WTC11 (cell line): Measurements from ENCODE around the gene NTN1. TPM values are rescaled to one million over a fixed set of nuclear protein-coding genes. Genes with fewer than 3 reads are reported as not detected.

Source experiments
- ATAC-seq: fragments of 200-7000 bp; cut with Tn5 transposase; 2 replicates; pipeline ENCODE4 v1.10.0; 2021; ENCODE audit warnings: mild to moderate bottlenecking, moderate library complexity
- CTCF ChIA-PET: fragments of 300-600 bp; sonication (Branson Sonifier 250); formaldehyde crosslinking; loops from one replicate; lab custom pipeline; 2021; ENCODE audit warnings: antibody characterized with exemption; lab: Charles Lee
- POLR2A ChIA-PET: fragments of 350-600 bp; sonication (Branson Sonifier 250); formaldehyde crosslinking; loops from one replicate; lab custom pipeline; 2021; ENCODE audit warnings: antibody characterized with exemption; lab: Charles Lee
- DNase-seq: peaks from one replicate; pipeline ENCODE4 v3.0.0; 2021; ENCODE audit warnings: low spot score
- H3K27ac Mint-ChIP-seq: 2 replicates; pipeline ENCODE4 v1.8.0; 2021; ENCODE audit warnings: mixed read lengths
- H3K27me3 Mint-ChIP-seq: 2 replicates; pipeline ENCODE4 v1.8.0; 2021; ENCODE audit warnings: low read depth, mild to moderate bottlenecking, moderate library complexity, mixed read lengths
- H3K36me3 Mint-ChIP-seq: 2 replicates; pipeline ENCODE4 v1.8.0; 2021; ENCODE audit warnings: mixed read lengths
- H3K4me1 Mint-ChIP-seq: 2 replicates; pipeline ENCODE4 v1.8.0; 2022; ENCODE audit warnings: mixed read lengths
- H3K4me3 Mint-ChIP-seq: 2 replicates; pipeline ENCODE4 v1.8.0; 2021; ENCODE audit warnings: mild to moderate bottlenecking, moderate library complexity, mixed read lengths
- H3K9me3 Mint-ChIP-seq: 2 replicates; pipeline ENCODE4 v1.8.0; 2021; ENCODE audit warnings: mixed read lengths
- NFYB ChIP-seq: sonication (generic); formaldehyde crosslinking; conservative IDR thresholded peaks from 2 replicates; pipeline ENCODE4 v1.8.0; 2022; ENCODE audit warnings: low read depth, missing genetic modification reagents
- SMAD4 ChIP-seq: sonication (generic); formaldehyde crosslinking; IDR thresholded peaks from 2 replicates; pipeline ENCODE4 v1.8.0; 2022; ENCODE audit warnings: mild to moderate bottlenecking, missing genetic modification reagents
- TCF7 ChIP-seq: sonication (generic); formaldehyde crosslinking; IDR thresholded peaks from 2 replicates; pipeline ENCODE4 v1.8.0; 2022; ENCODE audit warnings: mild to moderate bottlenecking, low read depth, missing genetic modification reagents, moderate library complexity
- ZNF138 ChIP-seq: sonication (generic); formaldehyde crosslinking; conservative IDR thresholded peaks from 2 replicates; pipeline ENCODE4 v1.8.1; 2022; ENCODE audit warnings: mild to moderate bottlenecking, moderate library complexity, missing genetic modification reagents
- total RNA-seq: library from RNA; stranded (reverse); gene quantifications from 3 replicates; pipeline ENCODE4 v1.2.3, GENCODE V29; 2021
- TF ChIP-seq, protein P1 (sequence below): fragments of 250-450 bp; sonication (Bioruptor Pico); conservative IDR thresholded peaks from 2 replicates; pipeline ENCODE4 v1.9.0; 2021; ENCODE audit warnings: mild to moderate bottlenecking
- TF ChIP-seq, protein P2 (sequence below): sonication (generic); formaldehyde crosslinking; IDR thresholded peaks from 2 replicates; pipeline ENCODE4 v1.8.1; 2022; ENCODE audit warnings: low read depth, mild to moderate bottlenecking, moderate library complexity, missing genetic modification reagents, borderline replicate concordance
- TF ChIP-seq, protein P3 (sequence below): sonication (generic); formaldehyde crosslinking; IDR thresholded peaks from 2 replicates; pipeline ENCODE4 v1.8.1; 2023; ENCODE audit warnings: mild to moderate bottlenecking, missing genetic modification reagents
- TF ChIP-seq, protein P4 (sequence below): sonication (generic); formaldehyde crosslinking; IDR thresholded peaks from 2 replicates; pipeline ENCODE4 v1.8.1; 2023; ENCODE audit warnings: mild to moderate bottlenecking, missing genetic modification reagents, borderline replicate concordance
- TF ChIP-seq, protein P5 (sequence below): sonication (generic); formaldehyde crosslinking; IDR thresholded peaks from 2 replicates; pipeline ENCODE4 v1.8.0; 2023; ENCODE audit warnings: mild to moderate bottlenecking, missing genetic modification reagents
- TF ChIP-seq, protein P6 (sequence below): sonication (generic); formaldehyde crosslinking; IDR thresholded peaks from 2 replicates; pipeline ENCODE4 v1.8.1; 2023; ENCODE audit warnings: mild to moderate bottlenecking, moderate library complexity, missing genetic modification reagents

Gene NTN1
- total RNA-seq, 1 experiment from 2014 or later: 5.5 TPM

DNA sequence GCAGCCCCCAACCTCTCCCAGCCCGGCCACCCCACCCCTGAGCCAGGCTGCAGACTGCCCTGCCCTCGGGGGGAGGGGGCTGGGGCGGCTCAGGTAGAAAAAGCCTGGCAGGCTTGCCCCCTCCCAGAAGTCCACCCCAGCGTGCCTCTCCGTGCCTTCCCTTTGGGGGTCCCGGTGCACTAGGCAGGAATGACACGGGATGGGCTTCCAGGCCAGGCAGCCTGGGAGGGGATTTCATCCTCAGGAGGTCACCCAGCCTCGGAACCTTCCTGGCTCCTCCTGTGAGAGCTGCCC lies 185.0 kb downstream of the NTN1 start:
- no peak overlapping the region for H3K4me3 Mint-ChIP-seq
- H3K9me3 Mint-ChIP-seq: no peaks in the 10 kb centered on the region
- no peaks in the 10 kb centered on the region for H3K27me3 Mint-ChIP-seq
- TF ChIP-seq, protein P1, sequence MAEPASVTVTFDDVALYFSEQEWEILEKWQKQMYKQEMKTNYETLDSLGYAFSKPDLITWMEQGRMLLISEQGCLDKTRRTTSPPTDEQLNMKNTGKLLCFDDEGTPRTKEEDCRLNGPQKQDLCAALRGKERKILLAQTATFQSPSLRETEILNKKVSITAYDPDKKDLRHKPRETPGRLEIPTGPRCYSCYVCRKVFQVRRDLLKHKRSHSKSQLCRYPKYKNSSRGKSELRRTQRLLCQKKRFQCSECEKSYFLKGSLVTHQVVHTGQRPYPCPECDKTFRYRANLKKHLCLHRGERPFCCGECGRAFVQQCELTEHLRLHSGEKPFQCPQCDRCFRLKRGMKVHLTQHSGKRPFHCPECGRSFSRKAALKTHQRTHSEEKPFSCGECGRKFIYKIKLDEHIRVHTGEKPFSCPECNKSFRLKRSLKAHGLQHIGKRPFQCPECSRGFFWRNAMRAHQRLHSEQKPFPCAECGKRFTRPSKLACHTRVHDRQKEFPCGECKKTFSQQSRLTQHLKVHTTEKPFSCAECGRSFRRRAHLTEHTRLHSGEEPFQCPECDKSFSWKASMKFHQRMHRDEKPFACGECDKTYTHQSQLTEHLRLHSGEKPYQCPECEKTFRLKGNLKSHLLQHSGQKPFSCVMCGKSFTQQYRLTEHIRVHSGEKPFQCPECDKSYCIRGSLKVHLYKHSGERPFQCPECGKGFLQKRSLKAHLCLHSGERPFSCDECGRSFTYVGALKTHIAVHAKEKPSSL (CRISPR knock-in tag): no peak
- TF ChIP-seq NFYB (CRISPR knock-in tag) (no peak), ZNF138 (no peak), SMAD4 (CRISPR knock-in tag) (no peak)
- TF ChIP-seq, protein P2, sequence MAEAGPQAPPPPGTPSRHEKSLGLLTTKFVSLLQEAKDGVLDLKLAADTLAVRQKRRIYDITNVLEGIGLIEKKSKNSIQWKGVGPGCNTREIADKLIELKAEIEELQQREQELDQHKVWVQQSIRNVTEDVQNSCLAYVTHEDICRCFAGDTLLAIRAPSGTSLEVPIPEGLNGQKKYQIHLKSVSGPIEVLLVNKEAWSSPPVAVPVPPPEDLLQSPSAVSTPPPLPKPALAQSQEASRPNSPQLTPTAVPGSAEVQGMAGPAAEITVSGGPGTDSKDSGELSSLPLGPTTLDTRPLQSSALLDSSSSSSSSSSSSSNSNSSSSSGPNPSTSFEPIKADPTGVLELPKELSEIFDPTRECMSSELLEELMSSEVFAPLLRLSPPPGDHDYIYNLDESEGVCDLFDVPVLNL: no peak
- TF ChIP-seq, protein P3, sequence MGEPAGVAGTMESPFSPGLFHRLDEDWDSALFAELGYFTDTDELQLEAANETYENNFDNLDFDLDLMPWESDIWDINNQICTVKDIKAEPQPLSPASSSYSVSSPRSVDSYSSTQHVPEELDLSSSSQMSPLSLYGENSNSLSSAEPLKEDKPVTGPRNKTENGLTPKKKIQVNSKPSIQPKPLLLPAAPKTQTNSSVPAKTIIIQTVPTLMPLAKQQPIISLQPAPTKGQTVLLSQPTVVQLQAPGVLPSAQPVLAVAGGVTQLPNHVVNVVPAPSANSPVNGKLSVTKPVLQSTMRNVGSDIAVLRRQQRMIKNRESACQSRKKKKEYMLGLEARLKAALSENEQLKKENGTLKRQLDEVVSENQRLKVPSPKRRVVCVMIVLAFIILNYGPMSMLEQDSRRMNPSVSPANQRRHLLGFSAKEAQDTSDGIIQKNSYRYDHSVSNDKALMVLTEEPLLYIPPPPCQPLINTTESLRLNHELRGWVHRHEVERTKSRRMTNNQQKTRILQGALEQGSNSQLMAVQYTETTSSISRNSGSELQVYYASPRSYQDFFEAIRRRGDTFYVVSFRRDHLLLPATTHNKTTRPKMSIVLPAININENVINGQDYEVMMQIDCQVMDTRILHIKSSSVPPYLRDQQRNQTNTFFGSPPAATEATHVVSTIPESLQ: no peak
- TF ChIP-seq, protein P4, sequence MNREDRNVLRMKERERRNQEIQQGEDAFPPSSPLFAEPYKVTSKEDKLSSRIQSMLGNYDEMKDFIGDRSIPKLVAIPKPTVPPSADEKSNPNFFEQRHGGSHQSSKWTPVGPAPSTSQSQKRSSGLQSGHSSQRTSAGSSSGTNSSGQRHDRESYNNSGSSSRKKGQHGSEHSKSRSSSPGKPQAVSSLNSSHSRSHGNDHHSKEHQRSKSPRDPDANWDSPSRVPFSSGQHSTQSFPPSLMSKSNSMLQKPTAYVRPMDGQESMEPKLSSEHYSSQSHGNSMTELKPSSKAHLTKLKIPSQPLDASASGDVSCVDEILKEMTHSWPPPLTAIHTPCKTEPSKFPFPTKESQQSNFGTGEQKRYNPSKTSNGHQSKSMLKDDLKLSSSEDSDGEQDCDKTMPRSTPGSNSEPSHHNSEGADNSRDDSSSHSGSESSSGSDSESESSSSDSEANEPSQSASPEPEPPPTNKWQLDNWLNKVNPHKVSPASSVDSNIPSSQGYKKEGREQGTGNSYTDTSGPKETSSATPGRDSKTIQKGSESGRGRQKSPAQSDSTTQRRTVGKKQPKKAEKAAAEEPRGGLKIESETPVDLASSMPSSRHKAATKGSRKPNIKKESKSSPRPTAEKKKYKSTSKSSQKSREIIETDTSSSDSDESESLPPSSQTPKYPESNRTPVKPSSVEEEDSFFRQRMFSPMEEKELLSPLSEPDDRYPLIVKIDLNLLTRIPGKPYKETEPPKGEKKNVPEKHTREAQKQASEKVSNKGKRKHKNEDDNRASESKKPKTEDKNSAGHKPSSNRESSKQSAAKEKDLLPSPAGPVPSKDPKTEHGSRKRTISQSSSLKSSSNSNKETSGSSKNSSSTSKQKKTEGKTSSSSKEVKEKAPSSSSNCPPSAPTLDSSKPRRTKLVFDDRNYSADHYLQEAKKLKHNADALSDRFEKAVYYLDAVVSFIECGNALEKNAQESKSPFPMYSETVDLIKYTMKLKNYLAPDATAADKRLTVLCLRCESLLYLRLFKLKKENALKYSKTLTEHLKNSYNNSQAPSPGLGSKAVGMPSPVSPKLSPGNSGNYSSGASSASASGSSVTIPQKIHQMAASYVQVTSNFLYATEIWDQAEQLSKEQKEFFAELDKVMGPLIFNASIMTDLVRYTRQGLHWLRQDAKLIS (CRISPR knock-in tag): no peak
- TF ChIP-seq, protein P5, sequence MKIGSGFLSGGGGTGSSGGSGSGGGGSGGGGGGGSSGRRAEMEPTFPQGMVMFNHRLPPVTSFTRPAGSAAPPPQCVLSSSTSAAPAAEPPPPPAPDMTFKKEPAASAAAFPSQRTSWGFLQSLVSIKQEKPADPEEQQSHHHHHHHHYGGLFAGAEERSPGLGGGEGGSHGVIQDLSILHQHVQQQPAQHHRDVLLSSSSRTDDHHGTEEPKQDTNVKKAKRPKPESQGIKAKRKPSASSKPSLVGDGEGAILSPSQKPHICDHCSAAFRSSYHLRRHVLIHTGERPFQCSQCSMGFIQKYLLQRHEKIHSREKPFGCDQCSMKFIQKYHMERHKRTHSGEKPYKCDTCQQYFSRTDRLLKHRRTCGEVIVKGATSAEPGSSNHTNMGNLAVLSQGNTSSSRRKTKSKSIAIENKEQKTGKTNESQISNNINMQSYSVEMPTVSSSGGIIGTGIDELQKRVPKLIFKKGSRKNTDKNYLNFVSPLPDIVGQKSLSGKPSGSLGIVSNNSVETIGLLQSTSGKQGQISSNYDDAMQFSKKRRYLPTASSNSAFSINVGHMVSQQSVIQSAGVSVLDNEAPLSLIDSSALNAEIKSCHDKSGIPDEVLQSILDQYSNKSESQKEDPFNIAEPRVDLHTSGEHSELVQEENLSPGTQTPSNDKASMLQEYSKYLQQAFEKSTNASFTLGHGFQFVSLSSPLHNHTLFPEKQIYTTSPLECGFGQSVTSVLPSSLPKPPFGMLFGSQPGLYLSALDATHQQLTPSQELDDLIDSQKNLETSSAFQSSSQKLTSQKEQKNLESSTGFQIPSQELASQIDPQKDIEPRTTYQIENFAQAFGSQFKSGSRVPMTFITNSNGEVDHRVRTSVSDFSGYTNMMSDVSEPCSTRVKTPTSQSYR (CRISPR knock-in tag): no peak
- DNase-seq: no peak
- no peak overlapping the region for H3K27ac Mint-ChIP-seq
- no peaks in the 10 kb centered on the region for H3K36me3 Mint-ChIP-seq
- peaks cover 7% of the 10 kb centered on the region; the same call in 1 of the 2 replicates for H3K4me1 Mint-ChIP-seq
- ChIA-PET POLR2A (interaction anchor here (1.4 kb wide), 1 partner anchor 11 kb away, joined by 3 read pairs; no protein-coding TSS in a partner anchor), CTCF (interaction anchor here (2.7 kb wide), 1 partner anchor 44 kb away, joined by 6 read pairs; no protein-coding TSS in a partner anchor)
- ATAC-seq: no peak

DNA sequence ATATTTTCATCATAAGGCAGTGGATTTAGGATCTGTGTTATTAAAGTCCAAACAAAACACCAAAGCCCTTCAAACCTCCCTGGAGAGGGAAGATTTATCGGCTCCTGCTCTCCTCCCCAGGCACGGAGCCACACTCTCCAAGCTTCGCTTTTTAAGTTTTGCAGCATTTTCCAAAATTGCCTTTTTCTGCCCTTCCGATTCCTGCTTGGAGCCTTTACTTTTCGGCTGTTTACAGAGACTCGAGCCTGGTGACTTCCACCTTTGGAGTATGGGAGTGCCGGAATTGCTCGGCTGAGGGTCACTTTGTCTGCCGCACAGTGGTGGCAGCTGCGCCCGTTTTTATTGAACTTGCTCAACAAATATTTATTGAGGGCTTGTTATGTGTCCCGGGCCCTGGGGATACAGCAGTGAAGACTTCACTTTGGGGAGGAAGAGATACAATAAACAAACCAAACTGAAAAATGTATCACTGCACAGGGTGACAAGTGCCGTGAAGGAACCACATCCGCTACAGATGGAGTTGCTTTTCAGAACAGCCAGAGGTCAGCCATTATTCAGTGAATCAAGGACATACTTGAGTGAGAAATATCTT lies 185.5 kb downstream of the NTN1 start:
- peaks cover 8% of the 10 kb centered on the region; the same call in 1 of the 2 replicates for H3K4me1 Mint-ChIP-seq
- TF ChIP-seq TCF7: no peak
- TF ChIP-seq SMAD4 (CRISPR knock-in tag): no peak
- TF ChIP-seq, protein P6, sequence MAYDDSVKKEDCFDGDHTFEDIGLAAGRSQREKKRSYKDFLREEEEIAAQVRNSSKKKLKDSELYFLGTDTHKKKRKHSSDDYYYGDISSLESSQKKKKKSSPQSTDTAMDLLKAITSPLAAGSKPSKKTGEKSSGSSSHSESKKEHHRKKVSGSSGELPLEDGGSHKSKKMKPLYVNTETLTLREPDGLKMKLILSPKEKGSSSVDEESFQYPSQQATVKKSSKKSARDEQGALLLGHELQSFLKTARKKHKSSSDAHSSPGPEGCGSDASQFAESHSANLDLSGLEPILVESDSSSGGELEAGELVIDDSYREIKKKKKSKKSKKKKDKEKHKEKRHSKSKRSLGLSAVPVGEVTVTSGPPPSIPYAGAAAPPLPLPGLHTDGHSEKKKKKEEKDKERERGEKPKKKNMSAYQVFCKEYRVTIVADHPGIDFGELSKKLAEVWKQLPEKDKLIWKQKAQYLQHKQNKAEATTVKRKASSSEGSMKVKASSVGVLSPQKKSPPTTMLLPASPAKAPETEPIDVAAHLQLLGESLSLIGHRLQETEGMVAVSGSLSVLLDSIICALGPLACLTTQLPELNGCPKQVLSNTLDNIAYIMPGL (CRISPR knock-in tag): no peak
- TF ChIP-seq, protein P3: no peak
- no peaks in the 10 kb centered on the region for H3K9me3 Mint-ChIP-seq
- no peaks in the 10 kb centered on the region for H3K36me3 Mint-ChIP-seq
- ATAC-seq (no peak), DNase-seq (no peak)
- ChIA-PET CTCF (interaction anchor here (2.7 kb wide), 1 partner anchor 44 kb away, joined by 6 read pairs; no protein-coding TSS in a partner anchor), POLR2A (no interaction called here)
- no peak overlapping the region for H3K27ac Mint-ChIP-seq
- no peak overlapping the region for H3K4me3 Mint-ChIP-seq
- no peaks in the 10 kb centered on the region for H3K27me3 Mint-ChIP-seq
